Endothelial cell of umbilical vein (primary cell): Measurements from ENCODE around the gene OCEL1. TPM values are rescaled to one million over a fixed set of nuclear protein-coding genes. Genes with fewer than 3 reads are reported as not detected.

Source experiments
- BruUV-seq: library from RNA; stranded (reverse); fragments of 400-500 nt; replicated peaks from 2 replicates; lab custom pipeline; 2021; lab: Mats Ljungman, UMichigan
- CTCF ChIA-PET: fragments of 300-600, 350-600 bp; sonication (Branson Sonifier 250); formaldehyde crosslinking; loops from one replicate; lab custom pipeline; 2021; ENCODE audit warnings: antibody characterized with exemption, inconsistent platforms; lab: Charles Lee
- POLR2A ChIA-PET: fragments of 300-600, 350-600 bp; sonication (Branson Sonifier 250); formaldehyde crosslinking; loops from one replicate; lab custom pipeline; 2021; ENCODE audit warnings: antibody characterized with exemption, inconsistent platforms; lab: Charles Lee
- DNase-seq: peaks from one replicate; pipeline ENCODE4 v3.0.0-alpha.2; 2011; ENCODE audit warnings: low read depth, low spot score
- FAIRE-seq: peaks from 2 replicates; lab custom pipeline; 2011; peaks lifted over from hg19 to GRCh38; lab: Jason Lieb, UNC
- H2AFZ ChIP-seq: 2 replicates; pipeline ENCODE4 v1.6.0; 2012; ENCODE audit warnings: low read depth, low read length, control low read depth, inconsistent platforms
- H3K27ac ChIP-seq: 2 replicates; pipeline ENCODE4 v1.5.1; 2011; ENCODE audit warnings: low read depth, mild to moderate bottlenecking, control low read depth, low read length, moderate library complexity; ENCODE audit not compliant: insufficient read depth
- H3K27me3 ChIP-seq, 2 experiments: 2 replicates each; pipeline versions ENCODE4 v1.6.0 to v1.6.1; 2011; ENCODE audit warnings: low read length in 2 of 2, mixed read lengths in 1 of 2; ENCODE audit not compliant: control insufficient read depth in 2 of 2, insufficient read depth in 2 of 2
- H3K36me3 ChIP-seq, 2 experiments: 2 replicates in 1 of 2; 3 replicates in 1 of 2; pipeline ENCODE4 v1.5.1; 2011; ENCODE audit warnings: low read length in 2 of 2, mild to moderate bottlenecking in 1 of 2, moderate library complexity in 1 of 2; ENCODE audit not compliant: control insufficient read depth in 2 of 2, insufficient read depth in 2 of 2; ENCODE audit errors: extremely low read depth in 1 of 2
- H3K4me1 ChIP-seq: 3 replicates; pipeline ENCODE4 v1.5.1; 2011; ENCODE audit warnings: mild to moderate bottlenecking, low read length; ENCODE audit not compliant: control insufficient read depth, insufficient read depth; ENCODE audit errors: extremely low read depth
- H3K4me2 ChIP-seq: 2 replicates; pipeline ENCODE4 v1.6.1; 2011; ENCODE audit warnings: low read length, control low read depth, mixed read lengths; ENCODE audit not compliant: insufficient read depth
- H3K4me3 ChIP-seq, 3 experiments: fragments of 200-600 bp in 1 of 3; sonication (generic), shearing (Covaris generic) in 1 of 3; replicated peaks in 1 of 3; 2 replicates each; pipeline ENCODE4 v1.5.1; 2011 to 2016; ENCODE audit warnings: control low read depth in 3 of 3, low read length in 3 of 3, mild to moderate bottlenecking in 2 of 3, inconsistent platforms in 1 of 3, low read depth in 1 of 3, moderate library complexity in 1 of 3; ENCODE audit not compliant: insufficient read depth in 1 of 3
- H3K79me2 ChIP-seq: 2 replicates; pipeline ENCODE4 v1.6.0; 2012; ENCODE audit warnings: low read length, inconsistent platforms; ENCODE audit not compliant: control insufficient read depth, insufficient read depth
- H3K9ac ChIP-seq: replicated peaks from 2 replicates; pipeline ENCODE3; 2011; ENCODE audit warnings: low read length, control low read depth; ENCODE audit not compliant: insufficient read depth; ENCODE audit errors: extremely low read depth
- H3K9me1 ChIP-seq: replicated peaks from 3 replicates; pipeline ENCODE4 v1.6.0; 2011; ENCODE audit warnings: mild to moderate bottlenecking, low read length; ENCODE audit not compliant: control insufficient read depth, insufficient read depth; ENCODE audit errors: extremely low read depth
- H3K9me3 ChIP-seq: replicated peaks from 2 replicates; pipeline ENCODE4 v1.5.1; 2012; ENCODE audit warnings: low read length, inconsistent platforms; ENCODE audit not compliant: control insufficient read depth, insufficient read depth
- H4K20me1 ChIP-seq: replicated peaks from 2 replicates; pipeline ENCODE3; 2011; ENCODE audit warnings: mild to moderate bottlenecking, low read length; ENCODE audit not compliant: control insufficient read depth, insufficient read depth; ENCODE audit errors: extremely low read depth
- EZH2 ChIP-seq: IDR thresholded peaks from 2 replicates; pipeline ENCODE4 v1.6.1; 2012; ENCODE audit warnings: borderline replicate concordance, low read depth, mild to moderate bottlenecking, moderate library complexity, low read length, inconsistent platforms; ENCODE audit not compliant: severe bottlenecking
- FOS ChIP-seq: IDR thresholded peaks from 2 replicates; pipeline ENCODE4 v1.6.1; 2011; ENCODE audit warnings: mild to moderate bottlenecking, low read length, moderate library complexity, borderline replicate concordance; ENCODE audit not compliant: insufficient read depth
- GATA2 ChIP-seq: IDR thresholded peaks from 2 replicates; pipeline ENCODE4 v1.7.0; 2011; ENCODE audit warnings: low read depth, mild to moderate bottlenecking, moderate library complexity, mixed read lengths, low read length; ENCODE audit not compliant: insufficient read length, insufficient read depth
- MYC ChIP-seq: IDR thresholded peaks from one replicate; pipeline ENCODE4 v1.6.1; 2011; ENCODE audit warnings: mild to moderate bottlenecking, low read depth, low read length
- POLR2AphosphoS5 ChIP-seq: IDR thresholded peaks from 2 replicates; pipeline ENCODE4 v1.6.1; 2012; ENCODE audit warnings: low read depth, mild to moderate bottlenecking, control low read depth, low read length, moderate library complexity; ENCODE audit not compliant: insufficient read depth
- dilution Hi-C: fragments of 300-500 bp; cut with MboI; formaldehyde crosslinking; loops from one replicate; pipeline ENCODE4 v1.15.0; 2019; ENCODE audit warnings: low sequenced_read_pairs; ENCODE audit not compliant: extremely low pct_ligation_motif_present
- intact Hi-C: fragments of 100-400 bp; cut with micrococcal nuclease; formaldehyde crosslinking; loops from one replicate; pipeline ENCODE4 v1.10.0; 2022
- polyA plus RNA-seq, 4 experiments: library from polyadenylated mRNA; depleted of rRNA in 3 of 4; stranded (reverse) in 3 of 4; unstranded in 1 of 4; fragments of >200 nt; gene quantifications; 2 replicates each; pipeline versions ENCODE4 v1.2.1 to v1.2.3, GENCODE V29; 2011 to 2012; ENCODE audit warnings: missing spikeins in 1 of 4
- total RNA-seq: library from RNA; stranded (reverse); gene quantifications from 2 replicates; pipeline ENCODE4 v1.2.3, GENCODE V29; 2021
- TF ChIP-seq, protein P1 (sequence below): IDR thresholded peaks from 2 replicates; pipeline ENCODE4 v1.6.1; 2011; ENCODE audit not compliant: insufficient read depth, insufficient read length

OCEL1 gene
- total and polyA plus RNA-seq, 2 donors (not counting 3 experiments of a cell fraction or from before 2014, with no cell fraction given): 7.4 to 13.0 TPM

DNA sequence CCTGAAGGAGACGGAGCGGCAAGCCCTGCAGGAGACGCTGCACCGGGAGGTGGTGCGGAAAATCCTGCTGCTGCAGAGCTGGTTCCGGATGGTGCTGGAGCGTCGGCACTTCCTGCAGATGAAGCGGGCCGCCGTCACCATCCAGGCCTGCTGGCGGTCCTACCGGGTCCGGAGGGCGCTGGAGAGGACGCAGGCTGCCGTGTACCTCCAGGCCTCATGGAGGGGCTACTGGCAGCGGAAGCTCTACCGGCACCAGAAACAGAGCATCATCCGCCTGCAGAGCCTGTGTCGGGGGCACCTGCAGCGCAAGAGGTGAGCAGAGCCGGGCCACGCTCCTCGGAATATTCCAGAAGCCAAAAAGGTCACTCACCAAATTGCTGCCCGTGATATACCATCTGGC is 33.3 kb upstream of the OCEL1 start:
- Histone ChIP-seq H3K4me1 (no peaks in the 10 kb centered on the region), H3K79me2 (no peaks in the 10 kb centered on the region), H3K4me3 (no peak overlapping the region), H3K27ac (no peak overlapping the region), H3K9me3 (no peaks in the 10 kb centered on the region), H3K9me1 (no peaks in the 10 kb centered on the region), H3K27me3 (no peaks in the 10 kb centered on the region), H4K20me1 (no peaks in the 10 kb centered on the region), H3K4me2 (no peak overlapping the region), H2AFZ (no peak overlapping the region), H3K9ac (no peak overlapping the region), H3K36me3 (peaks cover 5 to 53% of the 10 kb centered on the region in 2 experiments)
- ChIA-PET CTCF (no interaction called here), POLR2A (no interaction called here)
- BruUV-seq: no TSS peak
- TF ChIP-seq, protein P1, sequence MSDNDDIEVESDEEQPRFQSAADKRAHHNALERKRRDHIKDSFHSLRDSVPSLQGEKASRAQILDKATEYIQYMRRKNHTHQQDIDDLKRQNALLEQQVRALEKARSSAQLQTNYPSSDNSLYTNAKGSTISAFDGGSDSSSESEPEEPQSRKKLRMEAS: no peak
- no peak for TF ChIP-seq MYC
- TF ChIP-seq GATA2: no peak
- DNase-seq (no peak), FAIRE-seq (no peak)
- dilution Hi-C loops: no loop called here
- intact Hi-C loops: no loop called here

DNA sequence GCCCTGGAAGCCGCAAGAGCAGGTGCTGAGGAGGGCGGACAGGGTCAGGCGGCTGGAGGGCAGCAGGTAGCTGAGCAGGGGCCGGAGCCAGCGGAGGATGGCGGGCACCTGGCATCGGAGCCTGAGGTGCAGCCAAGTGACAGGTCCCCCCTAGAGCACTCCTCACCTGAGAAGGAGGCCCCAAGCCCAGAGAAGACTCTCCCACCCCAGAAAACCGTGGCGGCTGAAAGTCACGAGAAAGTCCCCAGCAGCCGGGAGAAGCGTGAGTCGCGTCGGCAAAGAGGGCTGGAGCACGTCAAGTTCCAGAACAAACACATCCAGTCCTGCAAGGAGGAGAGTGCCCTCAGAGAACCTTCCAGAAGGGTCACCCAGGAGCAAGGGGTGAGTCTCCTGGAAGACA is 31.4 kb upstream of the OCEL1 start:
- CTCF ChIA-PET: no interaction called here

More for the DNA sequence above, 31.4 kb upstream of the OCEL1 start:
- POLR2A ChIA-PET: no interaction called here
- TSS peak; percentile 90 for BruUV-seq
- dilution Hi-C loops (no loop called here), intact Hi-C loops (no loop called here)
- TF ChIP-seq, protein P1: no peak
- TF ChIP-seq GATA2: no peak
- TF ChIP-seq POLR2AphosphoS5: no peak
- TF ChIP-seq EZH2: no peak
- TF ChIP-seq FOS: no peak
- no peak for FAIRE-seq
- Histone ChIP-seq H3K27ac (no peak overlapping the region), H3K27me3 (no peaks in the 10 kb centered on the region), H3K9me1 (no peaks in the 10 kb centered on the region), H4K20me1 (no peaks in the 10 kb centered on the region), H3K9me3 (no peaks in the 10 kb centered on the region), H3K4me1 (no peaks in the 10 kb centered on the region), H3K9ac (no peak overlapping the region), H2AFZ (no peak overlapping the region), H3K4me2 (no peak overlapping the region), H3K36me3 (peaks cover 0 to 53% of the 10 kb centered on the region in 2 experiments), H3K4me3 (no peak overlapping the region), H3K79me2 (no peaks in the 10 kb centered on the region)
- DNase-seq: no peak
